ENCODE measurements around the gene PGBD1.

Gene PGBD1

DNA sequence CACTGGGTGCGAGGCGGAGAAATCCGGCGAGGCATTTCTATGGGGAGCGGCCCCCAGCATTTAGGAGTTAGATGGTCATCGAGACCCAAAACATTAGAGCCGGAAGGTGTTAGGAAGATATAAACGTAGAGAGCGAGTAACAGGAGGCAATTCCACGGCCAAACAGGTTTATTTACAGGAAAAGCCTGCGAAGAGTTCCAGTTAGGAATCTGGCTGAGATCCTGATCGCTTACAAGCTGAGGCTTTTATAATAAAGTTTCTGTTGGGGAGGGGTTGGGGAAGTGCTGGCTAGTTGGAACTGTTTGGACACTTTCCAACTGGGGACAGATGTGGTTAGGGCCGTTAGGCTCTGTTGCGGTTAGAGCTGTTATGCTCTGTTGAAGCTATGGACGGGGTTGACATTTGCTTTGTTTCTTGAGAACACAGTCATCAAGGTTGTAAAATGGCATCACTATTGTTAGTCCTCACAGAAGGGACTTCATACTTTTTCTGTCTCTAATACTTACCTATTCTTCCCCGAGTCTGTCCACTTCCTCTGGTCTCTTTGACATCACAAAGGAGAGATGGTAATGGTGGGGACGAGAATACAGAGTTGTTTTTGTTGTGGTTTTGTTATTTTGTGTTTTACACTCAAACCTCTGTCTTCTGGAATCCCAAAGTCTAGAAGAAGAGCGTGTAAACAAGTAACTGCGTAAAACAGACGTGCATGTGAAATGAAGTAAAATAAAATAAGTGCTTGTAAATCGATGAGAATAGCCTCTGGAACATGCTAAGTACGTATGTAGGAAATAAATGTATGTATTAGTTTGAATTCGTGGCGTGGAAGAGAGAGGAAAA lies 55.1 kb downstream of the PGBD1 start:
- DNase-seq = peak; percentile 35 to 65

- no peak for DNase-seq
Observed at GRCh38 chr6:28337121-28337520, 55.7 kb downstream of the PGBD1 start.

DNA sequence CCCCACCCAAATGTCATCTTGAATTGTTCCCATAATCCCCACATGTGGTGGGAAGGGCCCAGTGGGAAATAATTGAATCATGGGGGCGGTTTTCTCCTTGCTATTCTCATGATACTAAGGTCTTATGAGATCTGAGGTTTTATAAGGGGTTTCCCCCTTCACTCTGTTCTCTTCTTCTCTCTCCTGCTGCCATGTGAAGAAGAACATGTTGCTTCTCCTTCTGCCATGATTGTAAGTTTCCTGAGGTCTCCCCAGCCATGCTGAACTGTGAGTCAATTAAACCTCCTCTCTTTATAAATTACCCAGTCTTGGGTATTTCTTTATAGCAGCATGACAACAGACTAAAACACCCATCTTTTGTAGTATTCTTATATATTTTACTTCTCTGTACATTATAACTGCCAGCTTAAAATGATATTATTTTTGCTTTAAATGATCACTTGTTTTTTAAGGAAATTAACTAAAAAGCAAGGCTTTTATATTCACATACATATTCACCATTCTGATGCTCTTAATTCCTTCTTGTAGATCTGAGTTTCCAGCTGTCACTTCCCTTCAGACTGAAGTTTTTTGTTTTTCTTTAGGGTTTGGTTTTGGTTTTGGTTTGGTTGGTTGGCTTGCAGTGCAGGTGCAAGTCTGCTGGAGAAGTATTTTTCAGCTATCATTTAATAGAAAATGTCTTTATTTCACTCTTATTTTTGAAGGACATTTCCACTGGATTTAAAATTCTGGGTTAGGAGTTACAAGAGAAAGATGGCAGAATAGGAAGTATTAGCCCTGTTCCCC lies 59.1 kb downstream of the PGBD1 start:
- no peak for DNase-seq

- DNase-seq = no peak
Observed at GRCh38 chr6:28343898-28344677, 62.7 kb downstream of the PGBD1 start.

GRCh38 chr6:28345201-28345600 lies 63.8 kb downstream of the PGBD1 start:
- DNase-seq = no peak

DNA sequence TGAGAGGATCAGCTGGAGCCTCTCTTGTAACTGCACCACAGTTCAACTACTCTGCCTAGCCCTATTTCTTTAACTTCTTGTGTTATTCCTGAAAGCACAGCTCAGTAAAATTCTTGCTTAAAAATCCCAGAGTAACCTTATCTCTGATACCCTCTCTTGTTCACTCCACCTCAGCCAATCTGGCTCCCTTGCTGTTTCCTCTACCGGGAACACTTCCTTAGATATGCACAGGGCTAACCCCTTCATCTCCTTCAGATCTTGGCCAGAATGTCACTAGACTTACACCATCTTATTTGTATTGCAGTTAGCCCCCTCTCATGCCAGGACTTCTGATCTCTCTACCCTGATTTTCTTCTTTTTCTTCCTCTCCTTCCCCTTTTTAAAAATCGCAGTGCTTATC lies 65.7 kb downstream of the PGBD1 start:
- no peak for DNase-seq

DNA sequence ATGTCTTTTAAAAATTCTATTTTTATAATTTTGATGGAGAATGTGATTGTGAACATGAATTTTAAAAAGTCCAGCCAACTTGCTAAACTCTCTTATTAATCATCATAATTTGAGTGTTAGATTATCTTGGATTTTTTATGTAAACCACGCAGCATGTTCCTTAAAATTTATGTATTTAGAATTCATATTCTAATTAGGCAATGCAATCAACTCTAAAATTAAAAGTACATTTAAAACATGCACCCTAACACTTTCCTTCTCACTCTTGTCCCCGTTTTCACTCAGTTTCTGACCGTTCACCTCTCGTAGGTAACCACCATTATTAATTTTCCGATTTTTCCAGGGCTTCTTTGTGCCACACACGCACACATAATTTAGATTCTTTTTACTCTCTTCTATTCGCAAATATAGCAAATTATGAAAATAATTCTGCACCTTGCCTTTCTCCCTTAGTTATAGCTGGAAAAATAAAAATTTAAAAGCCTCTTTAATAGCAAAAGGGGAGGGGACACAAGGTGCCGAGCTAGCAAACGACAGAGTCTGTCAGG lies 68.0 kb downstream of the PGBD1 start:
- no peak for DNase-seq

GRCh38 chr6:28349892-28350737 lies 68.7 kb downstream of the PGBD1 start, which contains the start of gene ZKSCAN3:
Gene ZKSCAN3 (plus strand): TSS chr6:28349947. CDS start chr6:28359587, 9,640 bp downstream.
- peak; percentile 69 to 84 for DNase-seq

GRCh38 chr6:28351087-28351486 lies 69.7 kb downstream of the PGBD1 start:
- DNase-seq = no peak

- no peak for DNase-seq
Observed at GRCh38 chr6:28351493-28351925, 70.1 kb downstream of the PGBD1 start.
